HEK293 (cell line): Measurements from ENCODE around the gene ENOX2.

Experiments used
- CTCF ChIA-PET: fragments of 350-600 bp; formaldehyde crosslinking; extraction: SDS; loops from one replicate; lab custom pipeline; 2021; ENCODE audit warnings: antibody characterized with exemption; lab: Yijun Ruan, JAX
- POLR2A ChIA-PET: fragments of 300-600 bp; formaldehyde crosslinking; extraction: SDS; loops from one replicate; lab custom pipeline; 2020; ENCODE audit warnings: antibody characterized with exemption, inconsistent platforms; lab: Yijun Ruan, JAX
- H3K27ac ChIP-seq: fragments of 200-500 bp; sonication (Bioruptor generic); 2 replicates; pipeline ENCODE4 v1.5.1; 2014; ENCODE audit warnings: low read depth, low read length, control low read depth, inconsistent platforms; ENCODE audit errors: extremely low read depth
- H3K36me3 ChIP-seq, 2 experiments: fragments of 200-500 bp in 1 of 2; sonication (Bioruptor generic) in 1 of 2; 1 replicate in 1 of 2; 2 replicates in 1 of 2; pipeline ENCODE4 v1.5.1; 2014 to 2017; ENCODE audit warnings: inconsistent platforms in 2 of 2, low read length in 2 of 2; ENCODE audit not compliant: control insufficient read depth in 2 of 2, insufficient read depth in 1 of 2
- H3K4me1 ChIP-seq: fragments of 200-500 bp; sonication (Bioruptor generic); 2 replicates; pipeline ENCODE4 v1.5.1; 2014; ENCODE audit warnings: mild to moderate bottlenecking, low read length, inconsistent platforms; ENCODE audit not compliant: control insufficient read depth, insufficient read depth
- H3K4me3 ChIP-seq: 2 replicates; pipeline ENCODE4 v1.5.1; 2011; ENCODE audit warnings: low read depth, mild to moderate bottlenecking, control low read depth, low read length, moderate library complexity
- H3K9me3 ChIP-seq: fragments of 200-500 bp; sonication (Bioruptor generic); 2 replicates; pipeline ENCODE4 v1.5.1; 2014; ENCODE audit warnings: low read depth, low read length, inconsistent platforms; ENCODE audit not compliant: control insufficient read depth, insufficient read depth
- BCL6B ChIP-seq: fragments of 450-650 bp; formaldehyde crosslinking; IDR thresholded peaks from 2 replicates; pipeline ENCODE4 v1.5.1; 2017; ENCODE audit warnings: missing biosample characterization, missing genetic modification characterization
- FEZF1 ChIP-seq: fragments of 450-650 bp; formaldehyde crosslinking; IDR thresholded peaks from 2 replicates; pipeline ENCODE4 v1.5.1; 2016; ENCODE audit warnings: missing biosample characterization, missing genetic modification characterization
- GLIS2 ChIP-seq: fragments of 450-650 bp; formaldehyde crosslinking; IDR thresholded peaks from 2 replicates; pipeline ENCODE4 v1.5.1; 2016; ENCODE audit warnings: missing biosample characterization, missing genetic modification characterization
- HOXC10 ChIP-seq: sonication (generic); formaldehyde crosslinking; IDR thresholded peaks from 2 replicates; pipeline ENCODE4 v1.8.1; 2023; ENCODE audit warnings: mild to moderate bottlenecking, missing genetic modification reagents
- KLF9 ChIP-seq: fragments of 450-650 bp; formaldehyde crosslinking; IDR thresholded peaks from 2 replicates; pipeline ENCODE4 v1.5.1; 2016; ENCODE audit warnings: missing biosample characterization, missing genetic modification characterization, low read depth
- MYNN ChIP-seq: fragments of 450-650 bp; formaldehyde crosslinking; IDR thresholded peaks from 2 replicates; pipeline ENCODE4 v1.5.1; 2016; ENCODE audit warnings: missing biosample characterization, missing genetic modification characterization, borderline replicate concordance
- PATZ1 ChIP-seq: fragments of 450-650 bp; formaldehyde crosslinking; IDR thresholded peaks from 2 replicates; pipeline ENCODE4 v1.5.1; 2016; ENCODE audit warnings: missing biosample characterization, missing genetic modification characterization
- PRDM1 ChIP-seq: fragments of 450-650 bp; formaldehyde crosslinking; IDR thresholded peaks from 2 replicates; pipeline ENCODE4; 2016; ENCODE audit warnings: missing biosample characterization, missing genetic modification characterization
- PRDM6 ChIP-seq: fragments of 450-650 bp; formaldehyde crosslinking; IDR thresholded peaks from 2 replicates; pipeline ENCODE4 v1.5.1; 2017; ENCODE audit warnings: missing biosample characterization, missing genetic modification characterization
- RBAK ChIP-seq: fragments of 450-650 bp; formaldehyde crosslinking; IDR thresholded peaks from 2 replicates; pipeline ENCODE4 v1.5.1; 2016; ENCODE audit warnings: missing biosample characterization, missing genetic modification characterization
- REST ChIP-seq: fragments of 450-650 bp; formaldehyde crosslinking; IDR thresholded peaks from 2 replicates; pipeline ENCODE4 v1.5.1; 2016; ENCODE audit warnings: missing biosample characterization, missing genetic modification characterization
- SP7 ChIP-seq: fragments of 450-650 bp; formaldehyde crosslinking; IDR thresholded peaks from 2 replicates; pipeline ENCODE4 v1.5.1; 2016; ENCODE audit warnings: missing biosample characterization, missing genetic modification characterization
- ZBTB20 ChIP-seq: fragments of 450-650 bp; formaldehyde crosslinking; IDR thresholded peaks from 2 replicates; pipeline ENCODE4 v1.5.1; 2016; ENCODE audit warnings: missing biosample characterization, missing genetic modification characterization
- ZBTB8A ChIP-seq: fragments of 450-650 bp; formaldehyde crosslinking; IDR thresholded peaks from 2 replicates; pipeline ENCODE4 v1.5.1; 2016; ENCODE audit warnings: missing biosample characterization, missing genetic modification characterization
- ZFP37 ChIP-seq: fragments of 450-650 bp; formaldehyde crosslinking; IDR thresholded peaks from 2 replicates; pipeline ENCODE4 v1.5.1; 2016; ENCODE audit warnings: missing biosample characterization, missing genetic modification characterization
- ZFP41 ChIP-seq: fragments of 450-650 bp; formaldehyde crosslinking; IDR thresholded peaks from 2 replicates; pipeline ENCODE4 v1.5.1; 2016; ENCODE audit warnings: missing biosample characterization, missing genetic modification characterization, borderline replicate concordance
- ZNF24 ChIP-seq: fragments of 450-650 bp; formaldehyde crosslinking; IDR thresholded peaks from 2 replicates; pipeline ENCODE4 v1.5.1; 2016; ENCODE audit warnings: missing biosample characterization, missing genetic modification characterization
- ZNF274 ChIP-seq, 2 experiments: fragments of 200-500 bp in 1 of 2; fragments of 450-650 bp in 1 of 2; sonication (Bioruptor generic) in 1 of 2; formaldehyde crosslinking in 1 of 2; IDR thresholded peaks; 2 replicates each; pipeline versions ENCODE4 v1.5.1 to v1.6.1; 2014 to 2016; ENCODE audit warnings: borderline replicate concordance in 1 of 2, inconsistent platforms in 1 of 2, low read length in 1 of 2, missing biosample characterization in 1 of 2, missing genetic modification characterization in 1 of 2
- ZNF558 ChIP-seq: fragments of 450-650 bp; formaldehyde crosslinking; IDR thresholded peaks from 2 replicates; pipeline ENCODE4 v1.5.1; 2016; ENCODE audit warnings: missing biosample characterization, missing genetic modification characterization
- ZNF701 ChIP-seq: fragments of 450-650 bp; formaldehyde crosslinking; IDR thresholded peaks from 2 replicates; pipeline ENCODE4 v1.5.1; 2016; ENCODE audit warnings: missing biosample characterization, missing genetic modification characterization
- TF ChIP-seq, protein P1 (sequence below): fragments of 450-650 bp; formaldehyde crosslinking; IDR thresholded peaks from 2 replicates; pipeline ENCODE4 v1.5.1; 2016; ENCODE audit warnings: missing biosample characterization, missing genetic modification characterization

The ENOX2 gene

GRCh38 chrX:130771648-130772047 is 131.4 kb downstream of the ENOX2 start:
- ChIA-PET POLR2A (no interaction called here), CTCF (no interaction called here)
- peak overlapping the region; percentile 40; the same call in 1 of the 2 replicates for H3K27ac ChIP-seq
- H3K36me3 ChIP-seq: no peaks in the 10 kb centered on the region
- no peak overlapping the region for H3K4me3 ChIP-seq
- H3K9me3 ChIP-seq: no peaks in the 10 kb centered on the region
- peaks cover 14% of the 10 kb centered on the region for H3K4me1 ChIP-seq
- TF ChIP-seq BCL6B (tag by site-specific recombination) (no peak), PRDM1 (tag by site-specific recombination) (0 out of 2 replicates have a peak, but pooled peaks have one; percentile 49)
- TF ChIP-seq, all 188 proteins: peak for 1

- CTCF ChIA-PET: no interaction called here
- no peaks in the 10 kb centered on the region for H3K9me3 ChIP-seq
- H3K4me1 ChIP-seq: peaks cover 14% of the 10 kb centered on the region
- H3K27ac ChIP-seq: no peak overlapping the region
- H3K4me3 ChIP-seq: no peak overlapping the region
- no peaks in the 10 kb centered on the region for H3K36me3 ChIP-seq
- POLR2A ChIA-PET: no interaction called here
- no peak for TF ChIP-seq MYNN (tag by site-specific recombination)
- TF ChIP-seq ZBTB8A (tag by site-specific recombination): no peak
- no peak for TF ChIP-seq ZNF274 (IDR thresholded peaks at IDR 0.05; ENCODE audit: low read length)
- TF ChIP-seq ZNF274 (tag by site-specific recombination; IDR thresholded peaks at IDR 0.05; ENCODE audit: borderline replicate concordance): no peak
- no peak for TF ChIP-seq PATZ1 (tag by site-specific recombination)
- no peak for TF ChIP-seq ZNF24
- TF ChIP-seq ZNF701 (tag by site-specific recombination): no peak
- peak; percentile 59; the same call in 1 of the 2 replicates for TF ChIP-seq PRDM6 (tag by site-specific recombination)
- TF ChIP-seq ZNF558 (tag by site-specific recombination): no peak
- no peak for TF ChIP-seq ZFP41 (tag by site-specific recombination)
- no peak for TF ChIP-seq ZFP37 (tag by site-specific recombination)
- TF ChIP-seq HOXC10 (CRISPR knock-in tag): no peak
- TF ChIP-seq FEZF1 (tag by site-specific recombination): no peak
- TF ChIP-seq KLF9 (tag by site-specific recombination): no peak
- peak; percentile 82 for TF ChIP-seq SP7 (tag by site-specific recombination)
- TF ChIP-seq REST (tag by site-specific recombination): peak; percentile 53
- no peak for TF ChIP-seq RBAK
- TF ChIP-seq, protein P1, sequence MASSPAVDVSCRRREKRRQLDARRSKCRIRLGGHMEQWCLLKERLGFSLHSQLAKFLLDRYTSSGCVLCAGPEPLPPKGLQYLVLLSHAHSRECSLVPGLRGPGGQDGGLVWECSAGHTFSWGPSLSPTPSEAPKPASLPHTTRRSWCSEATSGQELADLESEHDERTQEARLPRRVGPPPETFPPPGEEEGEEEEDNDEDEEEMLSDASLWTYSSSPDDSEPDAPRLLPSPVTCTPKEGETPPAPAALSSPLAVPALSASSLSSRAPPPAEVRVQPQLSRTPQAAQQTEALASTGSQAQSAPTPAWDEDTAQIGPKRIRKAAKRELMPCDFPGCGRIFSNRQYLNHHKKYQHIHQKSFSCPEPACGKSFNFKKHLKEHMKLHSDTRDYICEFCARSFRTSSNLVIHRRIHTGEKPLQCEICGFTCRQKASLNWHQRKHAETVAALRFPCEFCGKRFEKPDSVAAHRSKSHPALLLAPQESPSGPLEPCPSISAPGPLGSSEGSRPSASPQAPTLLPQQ (tag by site-specific recombination): no peak
- no peak for TF ChIP-seq ZBTB20 (tag by site-specific recombination)
- TF ChIP-seq GLIS2 (tag by site-specific recombination): no peak
These were observed 131.8 kb downstream of the ENOX2 start for GRCh38 chrX:130771230-130771629.
